Measurements from ENCODE around the gene IL1F10.

Gene IL1F10

DNA sequence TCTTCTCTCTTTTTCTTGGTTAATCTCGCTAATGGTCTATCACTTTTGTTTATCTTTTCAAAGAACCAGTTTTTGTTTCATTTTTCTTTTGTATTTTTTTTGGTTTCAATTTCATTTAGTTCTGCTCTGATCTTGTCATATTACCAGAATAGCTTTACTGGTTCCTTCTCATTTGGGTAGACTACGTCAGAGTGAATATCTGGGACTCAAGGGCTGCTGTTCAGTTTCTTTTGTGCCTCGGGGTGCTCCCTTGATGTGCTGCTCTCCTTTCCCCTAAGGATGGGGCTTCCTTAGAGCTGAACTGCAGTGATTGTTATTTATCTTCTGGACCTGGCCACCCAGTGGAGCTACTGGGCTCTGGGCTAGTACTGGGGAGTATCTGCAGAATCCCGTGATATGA, 30.3 kb downstream of the IL1F10 start:
- no peak for DNase-seq (ENCODE audit: low read depth)
- no peak for TF ChIP-seq CTCF (IDR thresholded peaks at IDR 0.05; ENCODE audit: low read depth, low read length, missing control alignments)
- no peak overlapping the region for H3K4me3 ChIP-seq (ENCODE audit: low read depth, low read length)

GRCh38 chr2:113098532-113098931, 30.8 kb downstream of the IL1F10 start:
- no peak overlapping the region for H3K4me3 ChIP-seq (ENCODE audit: low read depth, low read length)
- TF ChIP-seq CTCF (IDR thresholded peaks at IDR 0.05; ENCODE audit: low read depth, low read length, missing control alignments) = no peak

DNA sequence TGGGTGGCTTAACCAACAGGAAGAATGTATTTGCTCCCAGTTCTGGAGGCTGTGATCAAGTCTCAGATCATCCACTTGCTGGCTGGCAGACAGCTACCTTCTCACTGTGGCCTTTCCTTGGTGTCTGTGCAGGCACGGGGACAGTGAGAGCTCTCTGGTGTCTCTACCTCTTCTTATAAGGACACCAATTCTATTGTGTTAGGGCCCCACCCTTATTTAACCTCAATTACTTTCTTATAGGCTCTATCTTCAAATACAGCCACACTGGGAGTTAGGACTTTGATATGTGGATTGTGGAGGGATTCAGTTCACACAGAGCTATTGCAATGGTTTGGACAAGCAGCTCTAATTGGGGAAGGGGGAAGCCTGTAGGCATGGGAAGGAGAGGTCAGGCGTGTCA, 34.4 kb downstream of the IL1F10 start:
- no peak for TF ChIP-seq CTCF (IDR thresholded peaks at IDR 0.05; ENCODE audit: low read depth, low read length, missing control alignments)
- no peak overlapping the region for H3K4me3 ChIP-seq (ENCODE audit: low read depth, low read length)
- no peak for DNase-seq (ENCODE audit: low read depth)

More at GRCh38 chr2:113098532-113098931, 30.8 kb downstream of the IL1F10 start:
- DNase-seq (ENCODE audit: low read depth) = no peak

DNA sequence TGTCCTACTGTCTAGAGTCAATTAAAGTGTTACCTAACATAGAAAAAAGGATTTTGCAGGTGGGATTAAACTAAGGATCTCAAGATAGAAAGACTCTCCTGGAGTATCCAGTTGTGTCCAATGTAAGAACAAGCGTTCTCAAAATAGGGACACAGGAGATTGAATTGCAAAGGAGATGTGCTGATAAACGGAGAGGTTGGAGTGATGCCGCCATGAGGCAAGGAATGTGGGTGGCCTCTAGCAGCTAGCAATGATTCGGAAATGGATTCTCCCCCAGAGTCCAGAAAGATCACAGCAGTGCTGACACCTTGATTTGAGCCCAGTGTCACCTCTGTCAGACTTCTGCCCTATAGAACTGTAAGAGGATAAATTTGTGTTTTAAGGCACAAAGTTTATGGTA, 35.5 kb downstream of the IL1F10 start:
- TF ChIP-seq CTCF (IDR thresholded peaks at IDR 0.05; ENCODE audit: low read depth, low read length, missing control alignments) = no peak
- DNase-seq (ENCODE audit: low read depth) = no peak

DNA sequence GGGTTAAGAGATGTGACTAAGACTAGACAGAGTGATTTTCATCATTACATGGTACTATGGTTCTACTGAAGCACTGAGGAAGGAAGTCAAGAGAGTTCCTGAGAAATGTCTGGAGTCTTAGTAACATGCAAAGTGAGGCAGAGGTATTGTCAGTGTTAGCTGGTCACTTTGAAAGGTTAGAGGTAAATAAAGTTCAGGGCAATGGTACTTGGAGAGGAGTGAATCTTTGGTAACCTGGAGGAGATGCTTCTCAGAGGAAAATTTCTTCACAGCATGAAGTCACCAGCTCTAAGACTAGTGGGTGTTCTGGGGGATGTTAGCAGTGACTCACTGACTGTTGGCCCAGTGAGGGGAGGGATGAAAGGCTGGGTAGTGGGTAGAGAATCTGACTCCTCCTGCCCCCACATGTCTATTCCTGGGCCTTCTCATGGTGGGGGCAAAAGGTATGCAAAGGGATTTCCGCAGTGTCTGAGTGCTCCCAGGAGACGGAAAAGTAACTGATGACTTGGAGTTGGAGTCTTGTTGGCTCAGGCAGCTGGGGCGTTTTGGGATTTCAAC, 36.4 kb downstream of the IL1F10 start:
- H3K4me3 ChIP-seq (ENCODE audit: low read depth, low read length) = no peak overlapping the region
- no peak for TF ChIP-seq CTCF (IDR thresholded peaks at IDR 0.05; ENCODE audit: low read depth, low read length, missing control alignments)
- no peak for DNase-seq (ENCODE audit: low read depth)

More for the DNA sequence above, 35.5 kb downstream of the IL1F10 start:
- H3K4me3 ChIP-seq (ENCODE audit: low read depth, low read length) = no peak overlapping the region

DNA sequence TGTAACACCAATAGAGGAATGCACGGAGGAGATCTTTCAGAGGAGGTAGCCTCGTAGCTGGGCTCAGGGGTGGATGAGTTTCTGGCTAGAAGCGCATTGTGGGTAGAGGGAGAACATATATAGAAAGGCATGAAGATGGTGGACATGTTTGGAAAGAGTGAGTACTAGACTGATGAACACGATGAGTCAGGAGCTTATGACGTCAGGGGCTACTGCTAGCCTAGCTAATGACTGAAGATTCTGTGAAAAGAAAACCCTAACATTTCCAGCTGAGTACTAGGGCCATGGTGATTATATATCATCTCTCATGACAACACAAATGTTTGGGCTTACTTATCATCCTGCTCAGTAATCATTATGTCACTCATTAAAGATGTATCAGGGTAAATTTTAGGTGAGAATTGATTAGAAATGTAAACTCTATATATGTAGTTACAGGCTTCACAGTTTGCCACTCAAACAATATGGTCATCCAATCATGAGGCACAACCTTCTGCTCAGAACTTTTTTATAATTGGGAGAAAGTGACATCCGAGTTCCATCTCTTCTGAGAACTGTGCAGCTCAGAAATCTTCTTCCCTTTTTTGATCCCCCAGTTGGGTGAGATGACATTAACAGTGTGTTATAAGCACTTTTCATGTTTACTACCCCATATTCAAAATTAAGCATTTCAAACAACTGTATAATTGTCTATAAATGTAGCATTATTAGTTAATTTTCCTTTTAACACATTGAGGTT, 37.4 kb downstream of the IL1F10 start:
- no peak overlapping the region for H3K4me3 ChIP-seq (ENCODE audit: low read depth, low read length)
- DNase-seq (ENCODE audit: low read depth) = no peak
- no peak for TF ChIP-seq CTCF (IDR thresholded peaks at IDR 0.05; ENCODE audit: low read depth, low read length, missing control alignments)

DNA sequence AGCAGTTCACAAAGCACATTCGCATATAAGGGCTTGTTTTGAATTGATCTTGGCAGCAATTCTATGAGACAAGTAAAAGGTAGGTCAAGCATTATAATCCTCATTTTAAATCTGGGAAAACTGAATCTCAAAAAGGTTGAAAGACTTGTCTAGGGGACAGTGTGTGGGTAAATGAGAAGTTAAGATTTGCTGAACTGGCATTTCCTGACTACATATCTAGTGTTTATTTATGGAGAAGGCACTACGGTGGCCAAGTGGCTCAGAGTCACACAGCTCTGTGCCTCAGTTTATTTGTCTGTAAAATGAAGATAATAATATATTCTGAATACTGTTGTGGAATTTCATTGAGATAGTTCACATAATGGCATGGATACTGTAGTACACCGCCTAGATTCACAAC, 43.4 kb downstream of the IL1F10 start:
- no peak overlapping the region for H3K4me3 ChIP-seq (ENCODE audit: low read depth, low read length)
- DNase-seq (ENCODE audit: low read depth) = no peak
- no peak for TF ChIP-seq CTCF (IDR thresholded peaks at IDR 0.05; ENCODE audit: low read depth, low read length, missing control alignments)
